Parathyroid adenoma (tissue), 2 donors: ENCODE results near the gene TDRD15.

Source experiments
- H2AFZ ChIP-seq: fragments of 300-600 bp; sonication (generic); one replicate; pipeline ENCODE4 v1.7.0; 2017; ENCODE audit warnings: antibody characterized with exemption, mild to moderate bottlenecking
- H3K27ac ChIP-seq: fragments of 300-600 bp; sonication (generic); one replicate; pipeline ENCODE4 v1.7.0; 2017
- H3K27me3 ChIP-seq: fragments of 300-600 bp; sonication (generic); one replicate; pipeline ENCODE4 v1.7.0; 2017; ENCODE audit warnings: low read length; ENCODE audit not compliant: control insufficient read depth, insufficient read depth
- H3K36me3 ChIP-seq: fragments of 300-600 bp; sonication (generic); one replicate; pipeline ENCODE4 v1.7.0; 2017; ENCODE audit warnings: low read length; ENCODE audit not compliant: control insufficient read depth, insufficient read depth
- H3K4me1 ChIP-seq: fragments of 300-600 bp; sonication (generic); one replicate; pipeline ENCODE4 v1.7.0; 2017; ENCODE audit warnings: control low read depth
- H3K4me2 ChIP-seq: fragments of 300-600 bp; sonication (generic); one replicate; pipeline ENCODE4 v1.7.0; 2017; ENCODE audit warnings: low read length
- H3K4me3 ChIP-seq: fragments of 300-600 bp; sonication (generic); one replicate; pipeline ENCODE4 v1.7.0; 2017; ENCODE audit warnings: low read depth, low read length
- H3K79me2 ChIP-seq: fragments of 300-600 bp; sonication (generic); one replicate; pipeline ENCODE4 v1.7.0; 2017; ENCODE audit warnings: control low read depth
- H3K9ac ChIP-seq: fragments of 300-600 bp; sonication (generic); one replicate; pipeline ENCODE4 v1.7.0; 2017; ENCODE audit warnings: mild to moderate bottlenecking
- H3K9me3 ChIP-seq: fragments of 300-600 bp; sonication (generic); one replicate; pipeline ENCODE4 v1.7.0; 2017; ENCODE audit warnings: low read length; ENCODE audit not compliant: control insufficient read depth
- CTCF ChIP-seq: fragments of 300-600 bp; sonication (generic); IDR thresholded peaks from one replicate; pipeline ENCODE4 v1.7.0; 2017; ENCODE audit warnings: antibody characterized with exemption, mild to moderate bottlenecking
- donor health status: primary hyperparathyroidism.

Gene TDRD15

GRCh38 chr2:21123473-21124393 is at the start of gene TDRD15:
Gene TDRD15, plus strand, starts transcription at chr2:21123968. Its CDS starts 13,500 bp downstream, at chr2:21137468.
- H3K4me3 ChIP-seq, result no peak within 1 kb of the TSS
- H3K27me3 ChIP-seq, result no peaks in the 10 kb centered on the region
- H3K27ac ChIP-seq, result no peak within 1 kb of the TSS
- no peak within 1 kb of the TSS for H3K9ac ChIP-seq
- H3K4me2 ChIP-seq, result no peak within 1 kb of the TSS
- no peaks in the 10 kb centered on the region for H3K36me3 ChIP-seq
- TF ChIP-seq CTCF, result no peak
- H3K4me1 ChIP-seq, result no peaks in the 10 kb centered on the region
- no peak within 1 kb of the TSS for H2AFZ ChIP-seq
- H3K79me2 ChIP-seq, result no peaks in the 10 kb centered on the region
- no peaks in the 10 kb centered on the region for H3K9me3 ChIP-seq

- no peaks in the 10 kb centered on the region for H3K9me3 ChIP-seq
- H3K27me3 ChIP-seq, result no peaks in the 10 kb centered on the region
- no peak overlapping the region for H3K9ac ChIP-seq
- H3K4me1 ChIP-seq, result no peaks in the 10 kb centered on the region
- no peak overlapping the region for H3K4me3 ChIP-seq
- no peaks in the 10 kb centered on the region for H3K79me2 ChIP-seq
- no peak overlapping the region for H3K4me2 ChIP-seq
- no peak overlapping the region for H2AFZ ChIP-seq
- H3K27ac ChIP-seq, result no peak overlapping the region
- H3K36me3 ChIP-seq, result no peaks in the 10 kb centered on the region
- TF ChIP-seq CTCF, result no peak
Measured at GRCh38 chr2:21078296-21078695, 45.5 kb upstream of the TDRD15 start.

GRCh38 chr2:21083482-21083881 is 40.3 kb upstream of the TDRD15 start:
- Histone ChIP-seq H3K27me3 (no peaks in the 10 kb centered on the region), H3K36me3 (no peaks in the 10 kb centered on the region), H2AFZ (no peak overlapping the region), H3K4me1 (no peaks in the 10 kb centered on the region), H3K4me2 (no peak overlapping the region), H3K9me3 (no peaks in the 10 kb centered on the region), H3K27ac (no peak overlapping the region), H3K4me3 (no peak overlapping the region), H3K79me2 (no peaks in the 10 kb centered on the region), H3K9ac (no peak overlapping the region)
- TF ChIP-seq CTCF, result no peak

- H3K27ac ChIP-seq, result no peak overlapping the region
- no peak overlapping the region for H3K4me3 ChIP-seq
- H3K4me1 ChIP-seq, result no peaks in the 10 kb centered on the region
- no peaks in the 10 kb centered on the region for H3K36me3 ChIP-seq
- no peaks in the 10 kb centered on the region for H3K9me3 ChIP-seq
- no peak for TF ChIP-seq CTCF
- no peak overlapping the region for H3K9ac ChIP-seq
- H2AFZ ChIP-seq, result no peak overlapping the region
- H3K4me2 ChIP-seq, result no peak overlapping the region
- H3K79me2 ChIP-seq, result no peaks in the 10 kb centered on the region
- H3K27me3 ChIP-seq, result no peaks in the 10 kb centered on the region
Measured at GRCh38 chr2:21084401-21084800, 39.4 kb upstream of the TDRD15 start.
